Gastroesophageal sphincter (tissue), 3 donors: Measurements from ENCODE around the gene PTCH1.

Experiments used
- POLR2A ChIP-seq, 2 donors: fragments of 450-650 bp; IDR thresholded peaks; one replicate each; pipeline ENCODE4 v1.6.1; 2017; ENCODE audit warnings: antibody characterized with exemption in 2 of 2, mild to moderate bottlenecking in 2 of 2, moderate library complexity in 1 of 2
- POLR2AphosphoS5 ChIP-seq: sonication (generic); formaldehyde crosslinking; IDR thresholded peaks from one replicate; pipeline ENCODE4 v1.6.1; 2017; ENCODE audit warnings: antibody characterized with exemption
- TF ChIP-seq, protein P1 (sequence below), 4 experiments: fragments of 200-600 bp in 2 of 4; fragments of 450-650 bp in 2 of 4; sonication (generic) in 1 of 4; IDR thresholded peaks; one replicate each; pipeline ENCODE4 v1.5.1; 2017 to 2019; ENCODE audit warnings: antibody characterized with exemption in 4 of 4, mild to moderate bottlenecking in 2 of 4, moderate library complexity in 2 of 4

DNA sequence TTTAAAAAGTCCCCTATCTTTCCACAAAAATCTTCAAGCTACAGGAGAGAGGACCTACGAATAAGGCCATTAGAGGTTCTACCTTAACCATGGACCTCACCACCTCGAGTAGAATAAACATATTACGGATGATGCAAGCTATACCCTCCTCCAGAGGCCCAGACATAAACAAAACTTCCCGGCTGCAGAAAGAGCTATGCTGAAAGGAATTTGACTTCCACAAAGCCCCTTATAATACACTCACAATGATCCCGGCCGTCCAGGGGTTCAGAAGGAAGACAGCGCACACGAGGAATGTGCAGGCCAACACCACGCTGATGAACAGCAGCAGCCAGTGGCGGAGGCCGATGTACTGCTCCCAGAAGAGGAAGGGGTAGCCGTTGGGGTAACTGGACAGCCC is 59.0 kb downstream of the PTCH1 start:
- TF ChIP-seq, protein P1, sequence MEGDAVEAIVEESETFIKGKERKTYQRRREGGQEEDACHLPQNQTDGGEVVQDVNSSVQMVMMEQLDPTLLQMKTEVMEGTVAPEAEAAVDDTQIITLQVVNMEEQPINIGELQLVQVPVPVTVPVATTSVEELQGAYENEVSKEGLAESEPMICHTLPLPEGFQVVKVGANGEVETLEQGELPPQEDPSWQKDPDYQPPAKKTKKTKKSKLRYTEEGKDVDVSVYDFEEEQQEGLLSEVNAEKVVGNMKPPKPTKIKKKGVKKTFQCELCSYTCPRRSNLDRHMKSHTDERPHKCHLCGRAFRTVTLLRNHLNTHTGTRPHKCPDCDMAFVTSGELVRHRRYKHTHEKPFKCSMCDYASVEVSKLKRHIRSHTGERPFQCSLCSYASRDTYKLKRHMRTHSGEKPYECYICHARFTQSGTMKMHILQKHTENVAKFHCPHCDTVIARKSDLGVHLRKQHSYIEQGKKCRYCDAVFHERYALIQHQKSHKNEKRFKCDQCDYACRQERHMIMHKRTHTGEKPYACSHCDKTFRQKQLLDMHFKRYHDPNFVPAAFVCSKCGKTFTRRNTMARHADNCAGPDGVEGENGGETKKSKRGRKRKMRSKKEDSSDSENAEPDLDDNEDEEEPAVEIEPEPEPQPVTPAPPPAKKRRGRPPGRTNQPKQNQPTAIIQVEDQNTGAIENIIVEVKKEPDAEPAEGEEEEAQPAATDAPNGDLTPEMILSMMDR (IDR thresholded peaks at IDR 0.05): no peak
- TF ChIP-seq POLR2AphosphoS5 (no peak), POLR2A (IDR thresholded peaks at IDR 0.05) (no peak)
